Stimulated activated naive B cell treated with anti-CD40 and anti-IgM and Interleukin-4, amounts not matched to agents 10 μg/mL and 1 μg/mL and 100 μg/mL, for 72 hours (primary cell): ENCODE results near the gene CD302.
A peak's percentile ranks its signal among the peaks of the same experiment; 100 is the strongest.
"Not testable (repeated sequence)": the region's sequence is repeated elsewhere in the genome, so short reads cannot be mapped to it uniquely, and the experiment has no call there.

ENCODE experiments used
- ATAC-seq, 2 donors: fragments of 150-1000 bp; cut with Tn5 transposase; replicated peaks; 2 replicates each; pipeline ENCODE4 v1.10.0; 2021; ENCODE audit warnings: moderate library complexity in 1 of 2
- DNase-seq: peaks from one replicate; pipeline ENCODE4 v3.0.0; 2021
- H3K27ac Mint-ChIP-seq: one replicate; pipeline ENCODE4 v1.8.0; 2022; ENCODE audit warnings: mild to moderate bottlenecking, mixed read lengths
- H3K27me3 Mint-ChIP-seq, 2 donors: one replicate each; pipeline ENCODE4 v1.8.0; 2022; ENCODE audit warnings: mixed read lengths in 2 of 2
- H3K36me3 Mint-ChIP-seq, 2 donors: one replicate each; pipeline ENCODE4 v1.8.0; 2022; ENCODE audit warnings: mixed read lengths in 2 of 2, mild to moderate bottlenecking in 1 of 2
- H3K4me1 Mint-ChIP-seq, 2 donors: one replicate each; pipeline ENCODE4 v1.8.0; 2022; ENCODE audit warnings: mixed read lengths in 2 of 2, mild to moderate bottlenecking in 1 of 2
- H3K4me3 Mint-ChIP-seq, 2 donors: one replicate each; pipeline ENCODE4 v1.8.0; 2022; ENCODE audit warnings: mild to moderate bottlenecking in 2 of 2, mixed read lengths in 2 of 2, moderate library complexity in 1 of 2
- H3K9me3 Mint-ChIP-seq, 2 donors: one replicate each; pipeline ENCODE4 v1.8.0; 2022; ENCODE audit warnings: mixed read lengths in 2 of 2, mild to moderate bottlenecking in 1 of 2

Gene CD302

DNA sequence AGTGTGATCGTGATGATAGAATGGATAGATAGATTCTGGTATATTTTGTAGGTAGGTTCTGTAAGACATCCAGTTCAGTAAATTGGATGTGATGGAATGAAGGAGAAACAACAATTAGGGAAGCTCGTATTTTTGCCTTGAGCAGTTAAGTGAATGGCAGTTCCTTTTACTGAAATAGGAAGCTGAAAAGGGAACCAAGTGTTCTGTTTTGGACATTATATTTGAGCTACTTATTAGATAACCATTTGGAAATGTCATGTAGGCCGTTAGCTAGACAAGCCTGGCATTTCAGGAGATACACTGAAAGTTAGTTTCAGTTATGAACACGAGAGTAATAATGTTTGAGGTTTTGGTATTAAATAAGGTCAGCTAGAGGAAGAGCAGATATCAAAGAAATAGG lies 44.2 kb downstream of the CD302 start:
- Mint-ChIP-seq H3K4me3 (no peak overlapping the region), H3K4me1 (peaks cover 0 to 5% of the 10 kb centered on the region in 2 donors), H3K36me3 (peaks cover 29 to 30% of the 10 kb centered on the region in 2 donors), H3K27ac (no peak overlapping the region), H3K9me3 (peaks cover 0 to 3% of the 10 kb centered on the region in 2 donors), H3K27me3 (no peaks in the 10 kb centered on the region)
- DNase-seq (no peak), ATAC-seq (peak; percentile 76 to 77)

DNA sequence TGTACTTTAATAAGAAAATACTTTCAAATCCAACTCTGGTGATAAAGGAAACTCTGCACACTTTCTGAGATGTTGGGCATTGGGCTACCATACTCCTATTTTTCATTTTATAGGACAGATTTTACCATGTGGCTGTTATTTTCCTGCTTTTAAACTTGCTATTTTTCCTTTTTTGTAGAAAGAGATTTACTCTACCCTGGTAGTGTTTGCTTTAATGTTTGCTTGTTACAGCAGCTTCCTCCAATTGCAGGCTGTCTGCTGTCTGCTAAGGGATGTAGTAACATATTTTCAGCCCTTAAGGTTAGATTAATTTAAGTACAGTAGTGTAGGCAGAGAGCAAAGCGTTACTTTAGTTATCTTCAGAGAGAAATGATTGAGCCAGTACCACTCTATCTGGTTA lies 47.1 kb downstream of the CD302 start:
- DNase-seq (no peak), ATAC-seq (no peak)
- peaks cover 0 to 5% of the 10 kb centered on the region in 2 donors for H3K4me1 Mint-ChIP-seq
- H3K4me3 Mint-ChIP-seq = no peak overlapping the region
- peaks cover 0 to 3% of the 10 kb centered on the region in 2 donors for H3K9me3 Mint-ChIP-seq
- H3K27me3 Mint-ChIP-seq = no peaks in the 10 kb centered on the region
- H3K36me3 Mint-ChIP-seq = peaks cover 31 to 35% of the 10 kb centered on the region in 2 donors
- no peak overlapping the region for H3K27ac Mint-ChIP-seq

DNA sequence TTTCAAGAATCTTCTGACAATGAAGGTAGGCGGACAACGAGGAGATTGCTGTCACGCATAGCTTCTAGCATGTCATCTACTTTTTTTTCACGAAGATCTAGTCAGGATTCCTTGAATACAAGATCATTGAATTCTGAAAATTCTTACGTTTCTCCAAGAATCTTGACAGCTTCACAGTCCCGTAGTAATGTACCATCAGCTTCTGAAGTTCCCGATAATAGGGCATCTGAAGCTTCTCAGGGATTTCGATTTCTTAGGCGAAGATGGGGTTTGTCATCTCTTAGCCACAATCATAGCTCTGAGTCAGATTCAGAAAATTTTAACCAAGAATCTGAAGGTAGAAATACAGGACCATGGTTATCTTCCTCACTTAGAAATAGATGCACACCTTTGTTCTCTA lies 49.9 kb downstream of the CD302 start:
- no peak overlapping the region for H3K27ac Mint-ChIP-seq
- H3K4me1 Mint-ChIP-seq = peaks cover 0 to 5% of the 10 kb centered on the region in 2 donors
- peaks cover 46 to 51% of the 10 kb centered on the region in 2 donors for H3K36me3 Mint-ChIP-seq
- DNase-seq (no peak), ATAC-seq (no peak)
- no peak overlapping the region for H3K4me3 Mint-ChIP-seq
- peaks cover 0 to 3% of the 10 kb centered on the region in 2 donors for H3K9me3 Mint-ChIP-seq
- H3K27me3 Mint-ChIP-seq = no peaks in the 10 kb centered on the region

- not testable (repeated sequence) for H3K27ac Mint-ChIP-seq, DNase-seq, H3K27me3 Mint-ChIP-seq, H3K9me3 Mint-ChIP-seq, H3K4me1 Mint-ChIP-seq, H3K4me3 Mint-ChIP-seq, ATAC-seq
- peaks cover 41 to 53% of the 10 kb centered on the region in 2 donors for H3K36me3 Mint-ChIP-seq
Measured at GRCh38 chr2:159745237-159745636, 52.8 kb downstream of the CD302 start.

- no peak for DNase-seq
- H3K27me3 Mint-ChIP-seq = no peaks in the 10 kb centered on the region
- H3K9me3 Mint-ChIP-seq = no peaks in the 10 kb centered on the region
- ATAC-seq = no peak
- H3K36me3 Mint-ChIP-seq = peaks cover 43 to 56% of the 10 kb centered on the region in 2 donors
- H3K27ac Mint-ChIP-seq = peak overlapping the region; percentile 39
- H3K4me3 Mint-ChIP-seq = no peak overlapping the region
- H3K4me1 Mint-ChIP-seq = peaks cover 2 to 6% of the 10 kb centered on the region in 2 donors
Measured at GRCh38 chr2:159744363-159744762, 53.6 kb downstream of the CD302 start.

DNA sequence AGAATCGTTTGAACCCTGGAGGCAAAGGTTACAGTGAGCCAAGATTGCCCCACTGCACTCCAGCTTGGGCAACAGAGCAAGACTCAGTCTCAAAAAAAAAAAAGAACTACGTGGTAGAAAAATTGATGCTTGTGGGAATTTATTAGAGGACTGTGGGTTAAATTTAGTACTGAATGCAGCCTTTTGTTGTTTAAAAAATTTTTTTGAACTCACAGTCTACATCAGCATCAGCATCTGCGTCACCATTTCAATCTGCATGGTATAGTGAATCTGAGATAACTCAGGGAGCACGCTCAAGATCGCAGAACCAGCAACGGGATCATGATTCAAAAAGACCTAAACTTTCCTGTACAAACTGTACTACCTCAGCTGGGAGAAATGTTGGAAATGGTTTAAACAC lies 55.2 kb downstream of the CD302 start:
- DNase-seq (no peak), ATAC-seq (no peak)
- no peak overlapping the region for H3K27ac Mint-ChIP-seq
- H3K9me3 Mint-ChIP-seq = no peaks in the 10 kb centered on the region
- H3K4me1 Mint-ChIP-seq = peaks cover 5 to 12% of the 10 kb centered on the region in 2 donors
- no peaks in the 10 kb centered on the region for H3K27me3 Mint-ChIP-seq
- no peak overlapping the region for H3K4me3 Mint-ChIP-seq
- peaks cover 45 to 54% of the 10 kb centered on the region in 2 donors for H3K36me3 Mint-ChIP-seq

DNA sequence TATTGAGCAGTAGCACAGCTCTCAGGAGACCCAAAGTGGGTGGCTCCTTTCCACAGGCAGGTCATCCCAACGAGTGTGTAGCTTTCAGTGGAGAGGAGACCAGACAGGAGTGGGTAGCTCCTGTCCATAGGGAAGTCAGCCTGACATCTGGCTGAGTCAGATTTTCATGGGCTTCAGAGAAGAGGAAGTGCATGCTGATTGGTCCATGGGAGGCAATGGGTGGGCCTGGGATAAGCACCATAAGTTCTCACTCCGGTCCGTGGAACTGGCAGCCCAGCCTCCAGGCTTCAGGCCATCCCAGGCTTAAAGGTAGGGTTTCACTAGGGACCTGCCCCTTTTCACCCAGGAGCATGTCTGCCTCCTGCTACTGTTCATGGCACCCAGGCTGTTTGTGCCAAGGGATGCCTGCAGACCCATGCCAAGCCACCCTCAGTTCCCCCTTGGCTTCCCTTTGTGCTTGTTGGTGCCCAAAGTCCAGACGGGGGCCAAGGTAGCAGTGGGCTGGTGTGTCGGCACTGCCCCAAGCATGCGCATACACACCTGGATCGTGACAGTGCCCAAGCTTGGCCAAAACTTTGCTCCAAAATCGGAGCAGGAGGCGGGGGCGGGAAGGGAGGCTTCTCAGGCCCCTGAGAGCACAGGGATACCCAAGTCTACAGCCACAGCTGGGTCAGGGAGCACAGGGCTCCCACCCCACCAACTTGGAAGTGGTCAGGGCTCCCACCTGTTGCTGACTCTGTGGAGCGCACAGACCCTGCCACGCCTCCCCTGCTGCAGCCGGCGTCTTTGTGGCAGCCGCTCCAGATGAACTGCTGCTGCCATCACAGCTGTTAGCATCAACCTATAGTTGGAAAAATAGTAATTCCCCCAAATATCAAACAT lies 59.3 kb downstream of the CD302 start:
- no peaks in the 10 kb centered on the region for H3K27me3 Mint-ChIP-seq
- H3K9me3 Mint-ChIP-seq = no peaks in the 10 kb centered on the region
- no peak overlapping the region for H3K4me3 Mint-ChIP-seq
- peaks cover 5 to 17% of the 10 kb centered on the region in 2 donors for H3K4me1 Mint-ChIP-seq
- peaks cover 37 to 51% of the 10 kb centered on the region in 2 donors for H3K36me3 Mint-ChIP-seq
- DNase-seq (no peak), ATAC-seq (no peak)
- H3K27ac Mint-ChIP-seq = no peak overlapping the region

DNA sequence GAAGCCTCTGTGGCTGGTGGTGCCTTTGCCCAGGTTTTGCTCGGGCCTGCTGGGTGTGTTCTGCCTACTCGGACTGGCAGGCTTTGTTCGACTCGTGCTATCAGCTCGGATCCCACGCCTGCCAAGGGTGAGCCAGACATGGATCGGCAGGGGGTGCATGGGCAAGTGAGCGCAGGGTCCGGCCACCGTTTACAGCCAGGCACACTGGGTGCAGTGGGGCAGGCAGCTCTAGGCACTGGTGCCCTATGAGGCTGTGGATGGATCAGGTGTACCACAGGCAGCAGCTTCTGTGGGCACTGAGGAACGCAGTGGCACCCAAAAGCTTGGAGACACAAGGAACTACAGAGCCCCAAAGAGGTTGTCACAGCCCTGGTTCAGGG lies 60.1 kb downstream of the CD302 start:
- Mint-ChIP-seq H3K36me3 (peaks cover 32 to 45% of the 10 kb centered on the region in 2 donors), H3K4me3 (no peak overlapping the region), H3K27me3 (no peaks in the 10 kb centered on the region), H3K27ac (peak overlapping the region; percentile 81), H3K9me3 (no peaks in the 10 kb centered on the region), H3K4me1 (peaks cover 5 to 17% of the 10 kb centered on the region in 2 donors)
- no peak for ATAC-seq
- DNase-seq = no peak

DNA sequence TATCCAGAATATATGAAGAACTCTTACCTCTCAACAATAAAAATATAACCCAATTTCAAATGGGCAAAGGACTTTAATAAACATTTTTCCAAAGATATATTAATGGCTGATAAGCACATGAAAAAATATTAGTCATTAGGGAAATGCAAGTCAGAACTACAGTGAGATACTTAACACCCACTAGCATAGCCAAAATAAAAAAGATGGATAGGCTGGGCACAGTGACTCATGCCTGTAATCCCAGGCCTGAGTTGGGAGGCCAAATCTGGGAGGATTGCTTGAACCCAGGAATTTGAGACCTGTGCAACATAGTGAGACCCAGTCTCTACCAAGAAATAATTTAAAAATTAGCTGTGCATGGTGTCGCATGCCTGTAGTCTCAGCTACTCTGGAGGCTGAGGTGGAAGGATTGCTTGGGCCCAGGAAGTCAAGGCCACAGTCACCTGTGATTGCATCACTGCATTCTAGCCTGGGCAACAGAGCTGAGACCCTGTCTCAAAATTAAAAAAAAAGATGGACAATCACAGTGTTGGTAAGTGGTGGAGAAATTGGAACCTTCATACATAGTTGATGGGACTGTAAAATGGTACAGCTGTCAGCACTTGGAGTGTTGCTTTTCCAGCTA lies 60.6 kb downstream of the CD302 start:
- Mint-ChIP-seq H3K27me3 (no peaks in the 10 kb centered on the region), H3K9me3 (no peaks in the 10 kb centered on the region), H3K4me3 (no peak overlapping the region), H3K36me3 (peaks cover 28 to 42% of the 10 kb centered on the region in 2 donors), H3K27ac (no peak overlapping the region), H3K4me1 (peaks cover 5 to 17% of the 10 kb centered on the region in 2 donors)
- ATAC-seq (no peak), DNase-seq (no peak)

- DNase-seq = no peak
- H3K27me3 Mint-ChIP-seq = no peaks in the 10 kb centered on the region
- no peak overlapping the region for H3K4me3 Mint-ChIP-seq
- peaks cover 28 to 30% of the 10 kb centered on the region in 2 donors for H3K36me3 Mint-ChIP-seq
- no peak for ATAC-seq
- no peak overlapping the region for H3K27ac Mint-ChIP-seq
- H3K4me1 Mint-ChIP-seq = peaks cover 3 to 17% of the 10 kb centered on the region in 2 donors
- no peaks in the 10 kb centered on the region for H3K9me3 Mint-ChIP-seq
Measured at GRCh38 chr2:159736048-159736447, 62.0 kb downstream of the CD302 start.

- Mint-ChIP-seq H3K27ac (peak overlapping the region; percentile 51), H3K36me3 (peaks cover 31 to 34% of the 10 kb centered on the region in 2 donors), H3K9me3 (no peaks in the 10 kb centered on the region), H3K27me3 (no peaks in the 10 kb centered on the region), H3K4me3 (no peak overlapping the region), H3K4me1 (peaks cover 5 to 17% of the 10 kb centered on the region in 2 donors)
- DNase-seq (no peak), ATAC-seq (no peak)
Measured at GRCh38 chr2:159735648-159736047, 62.4 kb downstream of the CD302 start.

DNA sequence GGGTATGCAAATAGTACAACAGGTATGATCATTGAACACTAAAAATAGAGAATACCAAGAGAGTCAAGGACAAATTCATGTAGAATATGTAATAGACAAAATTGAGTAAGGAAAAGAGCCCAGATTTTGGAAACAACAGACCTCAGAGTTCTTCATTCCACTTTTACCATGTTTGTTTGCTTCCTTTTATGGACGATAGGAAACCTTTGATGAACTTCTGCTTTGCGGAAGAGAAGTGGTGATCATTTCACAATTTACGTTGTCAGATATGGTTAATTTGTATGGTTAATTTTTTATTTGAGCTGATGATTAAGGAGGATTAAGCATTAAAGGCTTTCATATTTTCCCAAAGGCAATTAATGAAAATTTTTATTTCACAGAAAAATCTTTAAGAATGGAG lies 69.4 kb downstream of the CD302 start:
- Mint-ChIP-seq H3K27me3 (no peaks in the 10 kb centered on the region), H3K9me3 (peaks cover 5 to 7% of the 10 kb centered on the region in 2 donors), H3K4me3 (no peak overlapping the region), H3K36me3 (peaks cover 36 to 50% of the 10 kb centered on the region in 2 donors), H3K4me1 (peaks cover 18 to 42% of the 10 kb centered on the region in 2 donors), H3K27ac (no peak overlapping the region)
- DNase-seq (no peak), ATAC-seq (no peak)

GRCh38 chr2:159725713-159726112 lies 72.3 kb downstream of the CD302 start:
- H3K27me3 Mint-ChIP-seq = no peaks in the 10 kb centered on the region
- DNase-seq (no peak), ATAC-seq (no peak)
- H3K27ac Mint-ChIP-seq = no peak overlapping the region
- no peak overlapping the region for H3K4me3 Mint-ChIP-seq
- peaks cover 41 to 70% of the 10 kb centered on the region in 2 donors for H3K36me3 Mint-ChIP-seq
- H3K4me1 Mint-ChIP-seq = peaks cover 26 to 70% of the 10 kb centered on the region in 2 donors
- H3K9me3 Mint-ChIP-seq = peaks cover 5 to 7% of the 10 kb centered on the region in 2 donors

- H3K27ac Mint-ChIP-seq, DNase-seq, H3K27me3 Mint-ChIP-seq, ATAC-seq, H3K9me3 Mint-ChIP-seq, H3K4me3 Mint-ChIP-seq: not testable (repeated sequence)
- peaks cover 44 to 69% of the 10 kb centered on the region in 2 donors for H3K36me3 Mint-ChIP-seq
- peaks cover 28 to 78% of the 10 kb centered on the region in 2 donors for H3K4me1 Mint-ChIP-seq
Measured at GRCh38 chr2:159724795-159725572, 73.0 kb downstream of the CD302 start.
